HEK293 (cell line): ENCODE measurements around the gene INO80.
A peak's percentile ranks its signal among the peaks of the same experiment; 100 is the strongest.
"Not testable (repeated sequence)": the region's sequence is repeated elsewhere in the genome, so short reads cannot be mapped to it uniquely, and the experiment has no call there.

Experiments used
- CTCF ChIA-PET: fragments of 350-600 bp; formaldehyde crosslinking; extraction: SDS; loops from one replicate; lab custom pipeline; 2021; ENCODE audit warnings: antibody characterized with exemption; lab: Yijun Ruan, JAX
- POLR2A ChIA-PET: fragments of 300-600 bp; formaldehyde crosslinking; extraction: SDS; loops from one replicate; lab custom pipeline; 2020; ENCODE audit warnings: antibody characterized with exemption, inconsistent platforms; lab: Yijun Ruan, JAX
- H3K27ac ChIP-seq: fragments of 200-500 bp; sonication (Bioruptor generic); 2 replicates; pipeline ENCODE4 v1.5.1; 2014; ENCODE audit warnings: low read depth, low read length, control low read depth, inconsistent platforms; ENCODE audit errors: extremely low read depth
- H3K36me3 ChIP-seq, 2 experiments: fragments of 200-500 bp in 1 of 2; sonication (Bioruptor generic) in 1 of 2; 1 replicate in 1 of 2; 2 replicates in 1 of 2; pipeline ENCODE4 v1.5.1; 2014 to 2017; ENCODE audit warnings: inconsistent platforms in 2 of 2, low read length in 2 of 2; ENCODE audit not compliant: control insufficient read depth in 2 of 2, insufficient read depth in 1 of 2
- H3K4me1 ChIP-seq: fragments of 200-500 bp; sonication (Bioruptor generic); 2 replicates; pipeline ENCODE4 v1.5.1; 2014; ENCODE audit warnings: mild to moderate bottlenecking, low read length, inconsistent platforms; ENCODE audit not compliant: control insufficient read depth, insufficient read depth
- H3K4me3 ChIP-seq: 2 replicates; pipeline ENCODE4 v1.5.1; 2011; ENCODE audit warnings: low read depth, mild to moderate bottlenecking, control low read depth, low read length, moderate library complexity
- H3K9me3 ChIP-seq: fragments of 200-500 bp; sonication (Bioruptor generic); 2 replicates; pipeline ENCODE4 v1.5.1; 2014; ENCODE audit warnings: low read depth, low read length, inconsistent platforms; ENCODE audit not compliant: control insufficient read depth, insufficient read depth
- SCRT1 ChIP-seq: fragments of 450-650 bp; formaldehyde crosslinking; IDR thresholded peaks from 2 replicates; pipeline ENCODE4 v1.5.1; 2016; ENCODE audit warnings: missing biosample characterization, missing genetic modification characterization, borderline replicate concordance
- SCRT2 ChIP-seq: fragments of 450-650 bp; formaldehyde crosslinking; IDR thresholded peaks from 2 replicates; pipeline ENCODE4 v1.5.1; 2016; ENCODE audit warnings: missing biosample characterization, missing genetic modification characterization
- ZBTB17 ChIP-seq: fragments of 450-650 bp; formaldehyde crosslinking; IDR thresholded peaks from 2 replicates; pipeline ENCODE4 v1.5.1; 2016; ENCODE audit warnings: missing biosample characterization, missing genetic modification characterization
- ZBTB20 ChIP-seq: fragments of 450-650 bp; formaldehyde crosslinking; IDR thresholded peaks from 2 replicates; pipeline ENCODE4 v1.5.1; 2016; ENCODE audit warnings: missing biosample characterization, missing genetic modification characterization
- ZNF335 ChIP-seq: fragments of 450-650 bp; formaldehyde crosslinking; conservative IDR thresholded peaks from 2 replicates; pipeline ENCODE4 v1.5.1; 2016; ENCODE audit warnings: missing biosample characterization, missing genetic modification characterization
- ZNF341 ChIP-seq: fragments of 450-650 bp; formaldehyde crosslinking; IDR thresholded peaks from 2 replicates; pipeline ENCODE4; 2016; ENCODE audit warnings: low read depth, missing biosample characterization, missing genetic modification characterization
- ZNF621 ChIP-seq: fragments of 450-650 bp; formaldehyde crosslinking; IDR thresholded peaks from 2 replicates; pipeline ENCODE4 v1.5.1; 2017; ENCODE audit warnings: missing biosample characterization, missing genetic modification characterization
- ZNF624 ChIP-seq: fragments of 450-650 bp; formaldehyde crosslinking; IDR thresholded peaks from 2 replicates; pipeline ENCODE4 v1.5.1; 2017; ENCODE audit warnings: missing biosample characterization, missing genetic modification characterization
- ZNF707 ChIP-seq: fragments of 450-650 bp; formaldehyde crosslinking; IDR thresholded peaks from 2 replicates; pipeline ENCODE4 v1.5.1; 2016; ENCODE audit warnings: missing biosample characterization, missing genetic modification characterization
- ZSCAN5A ChIP-seq: fragments of 450-650 bp; formaldehyde crosslinking; IDR thresholded peaks from 2 replicates; pipeline ENCODE4 v1.5.1; 2016; ENCODE audit warnings: missing biosample characterization, missing genetic modification characterization
- TF ChIP-seq, protein P1 (sequence below): fragments of 450-650 bp; formaldehyde crosslinking; IDR thresholded peaks from 2 replicates; pipeline ENCODE4 v1.5.1; 2016; ENCODE audit warnings: missing biosample characterization, missing genetic modification characterization
- TF ChIP-seq, protein P2 (sequence below): fragments of 450-650 bp; IDR thresholded peaks from 2 replicates; pipeline ENCODE4 v1.5.1; 2018; ENCODE audit warnings: missing biosample characterization, mild to moderate bottlenecking, missing genetic modification characterization
- TF ChIP-seq, protein P3 (sequence below): fragments of 450-650 bp; formaldehyde crosslinking; IDR thresholded peaks from 2 replicates; pipeline ENCODE4 v1.5.1; 2016; ENCODE audit warnings: missing biosample characterization, missing genetic modification characterization

The INO80 gene

GRCh38 chr15:41139112-41139511 is 23.0 kb upstream of the INO80 start:
- CTCF ChIA-PET, H3K4me3 ChIP-seq, H3K36me3 ChIP-seq, POLR2A ChIA-PET, H3K4me1 ChIP-seq, H3K27ac ChIP-seq, H3K9me3 ChIP-seq: not testable (repeated sequence)

DNA sequence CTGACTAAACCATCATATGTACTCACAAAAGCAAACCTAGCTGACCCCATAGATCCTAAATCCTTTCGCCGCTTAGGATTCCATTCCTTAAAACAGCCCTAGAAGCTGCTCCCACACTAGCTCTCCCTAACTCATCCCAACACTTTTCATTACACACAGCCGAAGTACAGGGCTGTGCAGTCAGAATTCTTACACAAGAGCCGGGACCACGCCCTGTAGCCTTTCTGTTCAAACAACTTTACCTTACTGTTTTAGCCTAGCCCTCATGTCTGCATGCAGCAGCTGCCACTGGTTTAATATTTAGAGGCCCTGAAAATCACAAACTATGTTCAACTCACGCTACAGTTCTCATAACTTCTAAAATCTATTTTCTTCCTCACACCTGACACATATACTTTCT is 19.5 kb upstream of the INO80 start:
- H3K27ac ChIP-seq, H3K4me3 ChIP-seq, CTCF ChIA-PET, H3K9me3 ChIP-seq, H3K36me3 ChIP-seq, H3K4me1 ChIP-seq, POLR2A ChIA-PET: not testable (repeated sequence)

DNA sequence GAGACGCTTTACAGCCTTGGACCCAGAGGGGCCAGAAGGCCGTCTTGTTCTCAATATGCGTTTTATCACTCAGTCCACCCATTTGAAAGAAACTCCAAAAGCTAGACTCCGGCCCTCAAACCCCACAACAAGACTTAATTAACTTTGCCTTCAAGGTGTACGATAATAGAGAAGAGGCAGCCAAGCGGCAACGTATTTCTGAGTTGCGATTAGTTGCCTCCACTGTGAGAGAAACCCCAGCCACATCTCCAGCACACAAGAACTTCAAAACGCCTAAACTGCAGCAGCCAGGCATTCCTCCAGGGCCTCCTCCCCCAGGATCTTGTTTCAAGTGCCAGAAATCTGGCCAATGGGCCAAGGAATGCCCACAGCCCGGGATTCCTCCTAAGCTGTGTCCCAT is 17.4 kb upstream of the INO80 start:
- Histone ChIP-seq H3K4me3 (no peak overlapping the region), H3K27ac (no peak overlapping the region), H3K9me3 (no peaks in the 10 kb centered on the region), H3K36me3 (no peaks in the 10 kb centered on the region), H3K4me1 (no peaks in the 10 kb centered on the region)
- ChIA-PET CTCF (no interaction called here), POLR2A (interaction anchor here (0.6 kb wide), 1 partner anchor 58 kb away, joined by 3 read pairs; no protein-coding TSS in a partner anchor)
- TF ChIP-seq ZNF341 (tag by site-specific recombination) (no peak), ZNF621 (tag by site-specific recombination) (no peak)

DNA sequence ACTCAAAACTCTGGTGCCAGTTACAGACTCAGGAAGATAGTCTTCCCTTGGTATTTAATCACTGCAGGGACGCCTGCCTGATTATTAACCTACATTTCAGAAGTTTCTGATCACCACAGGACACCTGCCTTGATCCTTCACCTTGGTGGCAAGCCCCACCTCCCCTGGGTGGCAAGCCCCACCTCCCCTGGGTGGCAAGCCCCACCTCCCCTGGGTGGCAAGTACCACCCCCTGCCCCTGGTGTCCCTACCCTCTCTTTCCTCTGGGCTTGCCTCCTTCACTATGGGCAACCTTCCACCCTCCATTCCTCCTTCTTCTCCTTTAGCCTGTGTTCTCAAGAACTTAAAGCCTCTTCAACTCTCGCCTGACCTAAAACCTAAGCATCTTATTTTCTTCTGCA is 16.0 kb upstream of the INO80 start:
- H3K4me3 ChIP-seq, H3K9me3 ChIP-seq, H3K27ac ChIP-seq, POLR2A ChIA-PET, H3K4me1 ChIP-seq, H3K36me3 ChIP-seq: not testable (repeated sequence)
- CTCF ChIA-PET: interaction anchor here (0.6 kb wide), 1 partner anchor 14 kb away, joined by 3 read pairs; no protein-coding TSS in a partner anchor

DNA sequence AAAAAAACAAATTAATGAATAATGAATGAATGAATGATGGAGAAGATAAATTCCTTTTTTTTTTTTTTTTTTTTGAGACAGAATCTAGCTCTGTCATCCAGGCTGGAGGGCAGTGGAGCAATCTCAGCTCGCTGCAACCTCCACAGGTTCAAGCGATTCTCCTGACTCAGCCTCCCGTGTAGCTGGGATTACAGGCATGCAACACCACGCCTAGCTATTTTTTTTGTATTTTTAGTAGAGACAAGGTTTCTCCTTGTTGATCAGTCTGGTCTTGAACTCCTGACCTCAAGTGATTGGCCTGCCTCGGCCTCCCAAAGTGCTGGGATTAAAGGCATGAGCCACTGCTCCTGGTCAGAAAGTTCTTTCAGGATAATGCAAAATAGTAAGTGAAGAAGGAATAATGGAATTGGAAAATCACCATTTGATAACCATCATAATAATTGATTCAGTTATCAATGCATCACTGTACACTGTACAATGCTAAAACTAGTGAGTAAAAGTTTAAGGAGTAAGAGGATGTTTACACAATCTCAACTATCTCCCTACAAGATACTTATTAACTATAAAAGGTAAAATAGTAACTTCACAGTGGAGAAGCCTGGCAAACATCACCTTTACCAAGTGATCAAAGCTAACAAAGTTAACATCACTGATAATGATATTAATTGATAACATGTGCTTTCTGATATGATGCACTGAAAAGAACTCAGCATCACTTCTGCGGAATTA is 12.3 kb upstream of the INO80 start:
- Histone ChIP-seq H3K4me1 (no peaks in the 10 kb centered on the region), H3K4me3 (no peak overlapping the region), H3K9me3 (no peaks in the 10 kb centered on the region), H3K36me3 (no peaks in the 10 kb centered on the region), H3K27ac (no peak overlapping the region)
- no peak for TF ChIP-seq SCRT1 (tag by site-specific recombination)
- TF ChIP-seq, protein P1, sequence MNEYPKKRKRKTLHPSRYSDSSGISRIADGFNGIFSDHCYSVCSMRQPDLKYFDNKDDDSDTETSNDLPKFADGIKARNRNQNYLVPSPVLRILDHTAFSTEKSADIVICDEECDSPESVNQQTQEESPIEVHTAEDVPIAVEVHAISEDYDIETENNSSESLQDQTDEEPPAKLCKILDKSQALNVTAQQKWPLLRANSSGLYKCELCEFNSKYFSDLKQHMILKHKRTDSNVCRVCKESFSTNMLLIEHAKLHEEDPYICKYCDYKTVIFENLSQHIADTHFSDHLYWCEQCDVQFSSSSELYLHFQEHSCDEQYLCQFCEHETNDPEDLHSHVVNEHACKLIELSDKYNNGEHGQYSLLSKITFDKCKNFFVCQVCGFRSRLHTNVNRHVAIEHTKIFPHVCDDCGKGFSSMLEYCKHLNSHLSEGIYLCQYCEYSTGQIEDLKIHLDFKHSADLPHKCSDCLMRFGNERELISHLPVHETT (tag by site-specific recombination): no peak
- ChIA-PET CTCF (no interaction called here), POLR2A (no interaction called here)

DNA sequence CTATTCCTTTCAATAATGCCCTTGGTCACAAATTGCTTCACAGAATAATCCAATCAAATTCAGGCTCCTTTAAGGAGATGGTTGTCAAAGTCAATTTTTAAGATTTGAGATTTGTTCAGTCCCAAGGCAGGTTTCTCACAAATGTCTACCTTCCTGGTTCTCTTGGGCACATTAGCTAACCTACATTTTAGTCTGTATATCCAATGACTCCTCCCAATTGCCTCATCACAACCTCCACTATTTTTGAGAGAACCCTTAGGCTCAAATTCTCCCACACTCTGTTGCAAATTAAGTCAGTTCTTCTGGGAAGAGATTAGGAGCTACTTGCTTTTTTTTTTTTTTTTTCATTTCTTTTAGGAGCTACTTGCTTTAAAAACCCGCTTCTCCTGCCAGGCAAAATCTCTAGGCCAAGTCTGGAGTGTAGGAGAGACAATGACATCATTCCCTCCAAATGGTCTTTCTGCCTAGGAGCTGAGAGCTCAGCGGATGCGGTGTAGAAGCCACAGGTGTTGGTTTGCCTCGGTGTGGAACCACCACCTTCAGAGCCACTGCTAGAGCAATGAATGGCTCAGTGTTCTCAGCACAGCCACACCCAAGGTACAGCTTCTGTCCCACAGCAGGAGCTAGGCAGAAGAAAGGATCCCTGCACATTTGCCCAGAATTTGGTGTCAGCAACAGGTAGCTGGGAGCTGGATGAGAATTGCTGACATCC is 10.0 kb upstream of the INO80 start:
- Histone ChIP-seq H3K27ac (no peak overlapping the region), H3K9me3 (no peaks in the 10 kb centered on the region), H3K4me1 (no peaks in the 10 kb centered on the region), H3K4me3 (no peak overlapping the region), H3K36me3 (no peaks in the 10 kb centered on the region)
- POLR2A ChIA-PET: interaction anchor here (0.8 kb wide), 1 partner anchor 115 kb away, joined by 3 read pairs; no protein-coding TSS in a partner anchor
- CTCF ChIA-PET: no interaction called here
- TF ChIP-seq ZNF707 (tag by site-specific recombination) (no peak), SCRT1 (tag by site-specific recombination) (peak; percentile 94), ZBTB17 (tag by site-specific recombination) (peak; percentile 49; the same call in 1 of the 2 replicates), ZBTB20 (tag by site-specific recombination) (no peak), ZNF335 (tag by site-specific recombination) (peak; percentile 36), ZSCAN5A (tag by site-specific recombination) (no peak), ZNF624 (no peak), SCRT2 (tag by site-specific recombination) (peak; percentile 99)
- TF ChIP-seq, protein P2, sequence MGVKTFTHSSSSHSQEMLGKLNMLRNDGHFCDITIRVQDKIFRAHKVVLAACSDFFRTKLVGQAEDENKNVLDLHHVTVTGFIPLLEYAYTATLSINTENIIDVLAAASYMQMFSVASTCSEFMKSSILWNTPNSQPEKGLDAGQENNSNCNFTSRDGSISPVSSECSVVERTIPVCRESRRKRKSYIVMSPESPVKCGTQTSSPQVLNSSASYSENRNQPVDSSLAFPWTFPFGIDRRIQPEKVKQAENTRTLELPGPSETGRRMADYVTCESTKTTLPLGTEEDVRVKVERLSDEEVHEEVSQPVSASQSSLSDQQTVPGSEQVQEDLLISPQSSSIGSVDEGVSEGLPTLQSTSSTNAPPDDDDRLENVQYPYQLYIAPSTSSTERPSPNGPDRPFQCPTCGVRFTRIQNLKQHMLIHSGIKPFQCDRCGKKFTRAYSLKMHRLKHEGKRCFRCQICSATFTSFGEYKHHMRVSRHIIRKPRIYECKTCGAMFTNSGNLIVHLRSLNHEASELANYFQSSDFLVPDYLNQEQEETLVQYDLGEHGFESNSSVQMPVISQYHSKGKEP (tag by site-specific recombination): no peak
- TF ChIP-seq, protein P3, sequence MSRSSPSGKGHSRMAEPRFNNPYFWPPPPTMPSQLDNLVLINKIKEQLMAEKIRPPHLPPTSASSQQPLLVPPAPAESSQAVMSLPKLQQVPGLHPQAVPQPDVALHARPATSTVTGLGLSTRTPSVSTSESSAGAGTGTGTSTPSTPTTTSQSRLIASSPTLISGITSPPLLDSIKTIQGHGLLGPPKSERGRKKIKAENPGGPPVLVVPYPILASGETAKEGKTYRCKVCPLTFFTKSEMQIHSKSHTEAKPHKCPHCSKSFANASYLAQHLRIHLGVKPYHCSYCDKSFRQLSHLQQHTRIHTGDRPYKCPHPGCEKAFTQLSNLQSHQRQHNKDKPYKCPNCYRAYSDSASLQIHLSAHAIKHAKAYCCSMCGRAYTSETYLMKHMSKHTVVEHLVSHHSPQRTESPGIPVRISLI: peak; percentile 62; the same call in 1 of the 2 replicates
